ENCODE data around the gene OLFM2.
A peak's percentile ranks its signal among the peaks of the same experiment; 100 is the strongest.

DNA sequence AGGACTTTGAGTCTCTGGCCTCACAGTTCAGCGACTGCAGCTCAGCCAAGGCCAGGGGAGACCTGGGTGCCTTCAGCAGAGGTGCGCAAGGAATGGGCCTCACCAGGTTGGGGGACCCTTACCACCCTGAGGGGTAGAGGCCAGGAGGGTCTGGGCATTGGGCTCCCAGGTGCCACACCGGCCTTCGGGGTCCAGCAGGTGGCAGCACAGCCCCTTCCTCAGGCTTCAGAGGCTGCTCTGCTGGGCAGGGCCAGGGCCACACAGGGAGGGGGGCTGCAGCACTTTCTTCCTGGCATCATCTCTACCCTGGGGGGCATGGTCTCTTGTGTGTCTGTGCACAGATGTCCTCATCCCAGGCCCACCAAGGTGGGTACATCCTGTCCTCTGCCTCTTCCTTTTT is 88.3 kb downstream of the OLFM2 start:
- TF ChIP-seq, protein P1, sequence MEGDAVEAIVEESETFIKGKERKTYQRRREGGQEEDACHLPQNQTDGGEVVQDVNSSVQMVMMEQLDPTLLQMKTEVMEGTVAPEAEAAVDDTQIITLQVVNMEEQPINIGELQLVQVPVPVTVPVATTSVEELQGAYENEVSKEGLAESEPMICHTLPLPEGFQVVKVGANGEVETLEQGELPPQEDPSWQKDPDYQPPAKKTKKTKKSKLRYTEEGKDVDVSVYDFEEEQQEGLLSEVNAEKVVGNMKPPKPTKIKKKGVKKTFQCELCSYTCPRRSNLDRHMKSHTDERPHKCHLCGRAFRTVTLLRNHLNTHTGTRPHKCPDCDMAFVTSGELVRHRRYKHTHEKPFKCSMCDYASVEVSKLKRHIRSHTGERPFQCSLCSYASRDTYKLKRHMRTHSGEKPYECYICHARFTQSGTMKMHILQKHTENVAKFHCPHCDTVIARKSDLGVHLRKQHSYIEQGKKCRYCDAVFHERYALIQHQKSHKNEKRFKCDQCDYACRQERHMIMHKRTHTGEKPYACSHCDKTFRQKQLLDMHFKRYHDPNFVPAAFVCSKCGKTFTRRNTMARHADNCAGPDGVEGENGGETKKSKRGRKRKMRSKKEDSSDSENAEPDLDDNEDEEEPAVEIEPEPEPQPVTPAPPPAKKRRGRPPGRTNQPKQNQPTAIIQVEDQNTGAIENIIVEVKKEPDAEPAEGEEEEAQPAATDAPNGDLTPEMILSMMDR (IDR thresholded peaks at IDR 0.05 in 2 of 3, conservative IDR thresholded peaks at IDR 0.05 in 1 of 3; ENCODE audit: borderline replicate concordance in 1 of 3, insufficient read depth in 1 of 3, low read depth in 2 of 3, low read length in 2 of 3): peak; percentile 64 to 66 (median 64); a peak in 5 of 6 replicates
- TF ChIP-seq POLR2AphosphoS5 (IDR thresholded peaks at IDR 0.05; ENCODE audit: low read depth, low read length): no peak
- no peak for TF ChIP-seq YY1 (IDR thresholded peaks at IDR 0.05; ENCODE audit: extremely low read depth, insufficient replicate concordance, low read depth, low read length)
- TF ChIP-seq ATF3 (IDR thresholded peaks at IDR 0.05): no peak
- TF ChIP-seq, protein P2, sequence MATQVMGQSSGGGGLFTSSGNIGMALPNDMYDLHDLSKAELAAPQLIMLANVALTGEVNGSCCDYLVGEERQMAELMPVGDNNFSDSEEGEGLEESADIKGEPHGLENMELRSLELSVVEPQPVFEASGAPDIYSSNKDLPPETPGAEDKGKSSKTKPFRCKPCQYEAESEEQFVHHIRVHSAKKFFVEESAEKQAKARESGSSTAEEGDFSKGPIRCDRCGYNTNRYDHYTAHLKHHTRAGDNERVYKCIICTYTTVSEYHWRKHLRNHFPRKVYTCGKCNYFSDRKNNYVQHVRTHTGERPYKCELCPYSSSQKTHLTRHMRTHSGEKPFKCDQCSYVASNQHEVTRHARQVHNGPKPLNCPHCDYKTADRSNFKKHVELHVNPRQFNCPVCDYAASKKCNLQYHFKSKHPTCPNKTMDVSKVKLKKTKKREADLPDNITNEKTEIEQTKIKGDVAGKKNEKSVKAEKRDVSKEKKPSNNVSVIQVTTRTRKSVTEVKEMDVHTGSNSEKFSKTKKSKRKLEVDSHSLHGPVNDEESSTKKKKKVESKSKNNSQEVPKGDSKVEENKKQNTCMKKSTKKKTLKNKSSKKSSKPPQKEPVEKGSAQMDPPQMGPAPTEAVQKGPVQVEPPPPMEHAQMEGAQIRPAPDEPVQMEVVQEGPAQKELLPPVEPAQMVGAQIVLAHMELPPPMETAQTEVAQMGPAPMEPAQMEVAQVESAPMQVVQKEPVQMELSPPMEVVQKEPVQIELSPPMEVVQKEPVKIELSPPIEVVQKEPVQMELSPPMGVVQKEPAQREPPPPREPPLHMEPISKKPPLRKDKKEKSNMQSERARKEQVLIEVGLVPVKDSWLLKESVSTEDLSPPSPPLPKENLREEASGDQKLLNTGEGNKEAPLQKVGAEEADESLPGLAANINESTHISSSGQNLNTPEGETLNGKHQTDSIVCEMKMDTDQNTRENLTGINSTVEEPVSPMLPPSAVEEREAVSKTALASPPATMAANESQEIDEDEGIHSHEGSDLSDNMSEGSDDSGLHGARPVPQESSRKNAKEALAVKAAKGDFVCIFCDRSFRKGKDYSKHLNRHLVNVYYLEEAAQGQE (IDR thresholded peaks at IDR 0.05; ENCODE audit: low read depth): no peak
- no peak for TF ChIP-seq SIN3A (IDR thresholded peaks at IDR 0.05; ENCODE audit: low read depth)
- no peak for TF ChIP-seq ZNF274 (IDR thresholded peaks at IDR 0.05; ENCODE audit: low read depth, low read length)
- TF ChIP-seq EZH2 (IDR thresholded peaks at IDR 0.05): no peak
